B cell (primary cell): ENCODE results near the gene C22orf31.

ENCODE experiments used
- CTCF ChIP-seq: fragments of 200-600 bp; IDR thresholded peaks from one replicate; pipeline ENCODE4 v1.8.0; 2022; ENCODE audit warnings: antibody characterized with exemption, mild to moderate bottlenecking
- EZH2 ChIP-seq: IDR thresholded peaks from 2 replicates; pipeline ENCODE4 v1.6.1; 2012; ENCODE audit warnings: borderline replicate concordance, low read depth, mild to moderate bottlenecking, moderate library complexity, low read length; ENCODE audit not compliant: insufficient read depth, poor library complexity, severe bottlenecking

GRCh38 chr22:29069463-29069862 lies 7.8 kb upstream of the C22orf31 start:
- TF ChIP-seq CTCF: no peak
- no peak for TF ChIP-seq EZH2
